ENCODE measurements around the gene ZNF792.
A peak's percentile ranks its signal among the peaks of the same experiment; 100 is the strongest.
"Not testable (repeated sequence)": the region's sequence is repeated elsewhere in the genome, so short reads cannot be mapped to it uniquely, and the experiment has no call there.

ZNF792 gene

DNA sequence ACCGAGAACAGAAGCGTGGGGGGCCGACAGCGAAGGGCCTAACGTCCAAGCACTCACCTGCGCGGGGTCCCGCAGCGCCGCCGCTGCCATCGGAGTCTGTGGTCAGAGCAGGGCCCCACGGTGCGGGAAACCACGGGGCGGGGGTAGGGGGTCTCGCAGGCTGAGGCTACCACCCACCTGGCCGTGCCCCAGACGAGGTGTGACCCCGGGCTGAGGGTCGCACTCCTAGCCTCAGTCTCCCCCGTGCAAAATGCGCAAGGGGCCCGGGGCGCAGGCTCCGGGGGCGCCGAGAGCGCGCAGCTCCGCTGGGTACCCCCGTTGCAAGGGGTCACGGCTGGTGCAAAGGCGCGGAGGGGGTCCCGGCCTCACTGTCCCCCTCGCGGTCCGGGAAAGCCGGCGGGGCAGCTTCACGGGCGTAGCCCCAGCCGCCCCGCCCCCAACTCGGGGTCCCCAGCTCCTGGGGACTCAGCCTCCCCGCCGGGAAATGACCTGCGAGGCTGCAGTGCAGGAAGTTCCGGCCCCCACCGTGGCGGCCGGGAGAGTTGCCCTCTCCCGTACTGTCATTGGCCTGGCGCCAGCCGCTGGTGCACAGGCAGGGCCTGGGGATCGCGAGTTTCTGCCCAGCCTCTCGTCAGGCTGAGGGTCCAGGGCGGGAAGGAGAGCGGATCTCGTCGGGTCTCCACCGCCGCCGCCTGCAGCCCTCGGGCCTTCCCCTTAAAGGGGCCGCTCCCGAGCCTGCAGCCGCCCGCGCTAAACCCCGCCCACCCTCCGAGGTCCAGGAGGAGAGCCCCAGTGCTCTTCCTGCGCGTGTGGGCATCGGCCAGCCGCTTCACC, at the start of gene ZNF792:
Gene ZNF792, minus strand, starts transcription at position 657 of the 834 bp plus-strand sequence. Its CDS starts 567 bp downstream, at position 90.
- peak within 1 kb of the TSS; percentile 64 for H3K27ac ChIP-seq (ENCODE audit: low read depth, low read length)
- H3K4me1 ChIP-seq (ENCODE audit: control insufficient read depth in 5 of 5, insufficient read depth in 5 of 5, low read length in 5 of 5), result peaks cover 4 to 27% (median 26%) of the 10 kb centered on the region in 5 donors
- peak within 1 kb of the TSS in 4 of 5 donors; percentile 67 to 88 (median 74) for H3K9ac ChIP-seq (ENCODE audit: low read length in 5 of 5)
- H3K27me3 ChIP-seq (ENCODE audit: control insufficient read depth in 5 of 5, insufficient read depth in 4 of 5, low read length in 5 of 5), result no peaks in the 10 kb centered on the region
- H3K9me3 ChIP-seq (ENCODE audit: control insufficient read depth in 5 of 5, low read length in 5 of 5), result peaks cover 17 to 35% (median 33%) of the 10 kb centered on the region in 5 donors
- H3K4me3 ChIP-seq (ENCODE audit: low read depth in 1 of 5, low read length in 5 of 5), result peak within 1 kb of the TSS; percentile 80 to 95 (median 85)
- H3K36me3 ChIP-seq (ENCODE audit: control insufficient read depth in 5 of 5, insufficient read depth in 5 of 5, low read length in 5 of 5), result peaks cover 0 to 25% (median 23%) of the 10 kb centered on the region in 5 donors

DNA sequence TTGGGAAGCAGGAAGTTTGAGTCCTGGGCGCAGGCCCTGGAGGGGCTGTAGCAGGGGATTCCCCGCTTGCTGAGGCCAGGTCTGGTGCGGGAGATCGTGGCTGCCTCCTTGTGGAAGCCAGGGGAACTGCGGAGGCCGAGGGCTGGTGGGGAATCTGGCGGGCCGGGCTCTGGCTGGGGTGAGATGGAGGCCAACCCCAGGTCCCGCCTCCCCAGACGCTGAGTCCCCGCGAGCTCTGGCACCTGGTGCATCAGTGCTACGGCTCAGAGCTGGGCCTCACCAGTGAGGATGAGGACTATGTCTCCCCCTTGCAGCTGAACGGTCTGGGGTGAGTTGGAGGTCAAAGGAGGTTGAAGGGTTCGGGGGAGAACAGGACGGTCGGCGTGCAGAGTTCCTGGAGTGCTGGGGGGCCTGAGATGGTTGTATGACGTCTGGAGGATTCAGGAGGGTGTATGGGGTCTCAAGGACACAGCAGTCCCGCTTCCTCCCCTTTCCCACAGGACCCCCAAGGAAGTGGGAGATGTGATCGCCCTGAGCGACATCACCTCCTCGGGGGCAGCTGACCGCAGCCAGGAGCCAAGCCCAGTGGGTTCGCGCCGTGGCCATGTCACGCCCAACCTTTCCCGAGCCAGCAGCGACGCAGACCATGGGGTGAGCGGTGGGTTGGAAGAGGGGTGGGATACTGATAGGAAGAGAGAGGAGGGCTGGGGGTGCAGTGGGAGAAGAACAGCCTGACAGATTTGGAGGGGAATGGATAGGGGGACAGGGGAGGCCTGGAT, 49.2 kb upstream of the ZNF792 start:
- peaks cover 0 to 82% (median 69%) of the 10 kb centered on the region in 5 donors for H3K36me3 ChIP-seq (ENCODE audit: control insufficient read depth in 5 of 5, insufficient read depth in 5 of 5, low read length in 5 of 5)
- no peak overlapping the region for H3K4me3 ChIP-seq (ENCODE audit: low read depth in 1 of 5, low read length in 5 of 5)
- H3K27ac ChIP-seq (ENCODE audit: low read depth, low read length), result no peak overlapping the region

DNA sequence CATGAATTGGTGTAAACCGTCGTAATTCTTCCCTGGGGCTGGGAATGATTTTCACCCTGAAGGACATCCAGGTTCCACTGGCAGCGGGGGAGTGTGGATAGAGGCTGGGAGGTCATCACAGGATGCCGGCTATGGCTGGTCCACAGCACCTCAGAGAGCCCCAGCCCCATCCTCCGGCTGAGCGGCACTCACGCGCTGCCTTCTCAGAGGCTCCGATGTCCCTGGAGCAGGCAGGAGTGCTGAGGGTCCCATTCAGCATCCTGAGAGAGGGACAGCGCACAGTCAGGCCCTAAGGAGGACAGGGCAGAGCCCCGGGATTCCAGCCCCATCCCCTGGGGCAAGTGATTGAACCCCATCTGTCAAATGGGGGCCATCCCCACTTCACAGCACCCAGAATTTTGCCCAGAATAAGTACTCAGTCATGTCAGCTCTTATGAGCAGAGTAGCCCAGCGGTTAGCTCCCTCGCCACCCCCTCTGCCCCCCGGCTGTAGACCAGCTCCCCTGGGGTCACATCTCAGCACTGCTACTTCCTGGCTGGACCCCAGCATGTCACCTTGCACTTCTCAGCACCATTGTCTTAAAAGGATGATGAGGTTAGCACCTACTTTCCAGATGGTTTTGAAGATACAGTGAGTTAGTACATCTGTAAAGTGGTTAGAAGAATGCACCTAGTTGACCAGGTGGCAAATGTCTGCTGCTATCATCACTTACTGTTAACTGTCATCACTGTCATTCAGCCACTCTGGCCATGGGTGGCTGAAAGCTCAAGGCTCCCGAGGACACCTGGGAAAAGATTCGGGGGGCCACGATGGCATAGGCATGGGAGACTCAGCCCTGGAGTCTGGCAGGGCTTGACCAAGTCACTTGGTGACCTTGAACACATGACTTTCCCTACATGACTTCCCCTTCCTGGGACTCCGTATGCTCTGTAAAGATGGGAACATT, 48.0 kb upstream of the ZNF792 start:
- no peaks in the 10 kb centered on the region for H3K27me3 ChIP-seq (ENCODE audit: control insufficient read depth in 5 of 5, insufficient read depth in 4 of 5, low read length in 5 of 5)
- H3K9ac ChIP-seq (ENCODE audit: low read length in 5 of 5), result peak overlapping the region in 1 of 5 donors; percentile 39
- peak overlapping the region; percentile 46 for H3K27ac ChIP-seq (ENCODE audit: low read depth, low read length)
- H3K4me1 ChIP-seq (ENCODE audit: control insufficient read depth in 5 of 5, insufficient read depth in 5 of 5, low read length in 5 of 5), result peaks cover 0 to 60% (median 31%) of the 10 kb centered on the region in 5 donors
- no peak overlapping the region for H3K4me3 ChIP-seq (ENCODE audit: low read depth in 1 of 5, low read length in 5 of 5)
- H3K36me3 ChIP-seq (ENCODE audit: control insufficient read depth in 5 of 5, insufficient read depth in 5 of 5, low read length in 5 of 5), result peaks cover 0 to 69% (median 63%) of the 10 kb centered on the region in 5 donors
- no peaks in the 10 kb centered on the region for H3K9me3 ChIP-seq (ENCODE audit: control insufficient read depth in 5 of 5, low read length in 5 of 5)

More for the DNA sequence above, 49.2 kb upstream of the ZNF792 start:
- Histone ChIP-seq H3K4me1 (ENCODE audit: control insufficient read depth in 5 of 5, insufficient read depth in 5 of 5, low read length in 5 of 5) (peaks cover 0 to 60% (median 29%) of the 10 kb centered on the region in 5 donors), H3K9me3 (ENCODE audit: control insufficient read depth in 5 of 5, low read length in 5 of 5) (no peaks in the 10 kb centered on the region), H3K9ac (ENCODE audit: low read length in 5 of 5) (no peak overlapping the region), H3K27me3 (ENCODE audit: control insufficient read depth in 5 of 5, insufficient read depth in 4 of 5, low read length in 5 of 5) (no peaks in the 10 kb centered on the region)

DNA sequence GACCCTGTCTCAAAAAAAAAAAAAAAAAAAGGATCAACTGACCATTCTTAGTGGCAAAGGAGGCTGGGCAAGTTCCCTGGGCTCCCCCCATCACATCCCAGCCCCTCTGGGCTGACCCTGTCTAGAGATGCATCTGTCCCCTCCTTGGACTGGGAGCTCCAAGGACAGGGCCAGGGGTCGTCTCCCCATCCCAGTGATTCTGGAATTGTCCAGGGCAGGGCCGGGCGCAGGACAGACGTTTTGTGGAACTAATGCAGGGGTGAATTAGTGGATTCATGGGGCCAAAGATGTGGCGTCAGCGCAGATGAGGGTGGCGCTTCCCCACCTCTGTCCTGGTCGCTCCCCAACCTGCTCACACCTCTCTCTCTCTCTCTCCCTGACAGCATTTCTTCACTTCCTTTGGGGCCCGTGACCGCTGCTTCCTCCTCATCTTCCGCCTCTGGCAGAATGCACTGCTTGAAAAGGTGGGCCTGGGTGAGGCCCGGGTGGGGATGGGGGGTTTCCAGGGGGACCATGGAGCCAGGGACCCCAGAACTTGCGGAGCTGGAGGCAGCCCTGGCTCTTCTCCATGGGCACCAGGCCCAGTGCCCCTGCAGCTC, 47.2 kb upstream of the ZNF792 start:
- Histone ChIP-seq H3K9me3 (ENCODE audit: control insufficient read depth in 5 of 5, low read length in 5 of 5) (no peaks in the 10 kb centered on the region), H3K9ac (ENCODE audit: low read length in 5 of 5) (peak overlapping the region in 1 of 5 donors; percentile 39), H3K27me3 (ENCODE audit: control insufficient read depth in 5 of 5, insufficient read depth in 4 of 5, low read length in 5 of 5) (no peaks in the 10 kb centered on the region), H3K27ac (ENCODE audit: low read depth, low read length) (peak overlapping the region; percentile 46), H3K36me3 (ENCODE audit: control insufficient read depth in 5 of 5, insufficient read depth in 5 of 5, low read length in 5 of 5) (peaks cover 0 to 71% (median 68%) of the 10 kb centered on the region in 5 donors), H3K4me1 (ENCODE audit: control insufficient read depth in 5 of 5, insufficient read depth in 5 of 5, low read length in 5 of 5) (peaks cover 0 to 60% (median 31%) of the 10 kb centered on the region in 5 donors), H3K4me3 (ENCODE audit: low read depth in 1 of 5, low read length in 5 of 5) (no peak overlapping the region)

DNA sequence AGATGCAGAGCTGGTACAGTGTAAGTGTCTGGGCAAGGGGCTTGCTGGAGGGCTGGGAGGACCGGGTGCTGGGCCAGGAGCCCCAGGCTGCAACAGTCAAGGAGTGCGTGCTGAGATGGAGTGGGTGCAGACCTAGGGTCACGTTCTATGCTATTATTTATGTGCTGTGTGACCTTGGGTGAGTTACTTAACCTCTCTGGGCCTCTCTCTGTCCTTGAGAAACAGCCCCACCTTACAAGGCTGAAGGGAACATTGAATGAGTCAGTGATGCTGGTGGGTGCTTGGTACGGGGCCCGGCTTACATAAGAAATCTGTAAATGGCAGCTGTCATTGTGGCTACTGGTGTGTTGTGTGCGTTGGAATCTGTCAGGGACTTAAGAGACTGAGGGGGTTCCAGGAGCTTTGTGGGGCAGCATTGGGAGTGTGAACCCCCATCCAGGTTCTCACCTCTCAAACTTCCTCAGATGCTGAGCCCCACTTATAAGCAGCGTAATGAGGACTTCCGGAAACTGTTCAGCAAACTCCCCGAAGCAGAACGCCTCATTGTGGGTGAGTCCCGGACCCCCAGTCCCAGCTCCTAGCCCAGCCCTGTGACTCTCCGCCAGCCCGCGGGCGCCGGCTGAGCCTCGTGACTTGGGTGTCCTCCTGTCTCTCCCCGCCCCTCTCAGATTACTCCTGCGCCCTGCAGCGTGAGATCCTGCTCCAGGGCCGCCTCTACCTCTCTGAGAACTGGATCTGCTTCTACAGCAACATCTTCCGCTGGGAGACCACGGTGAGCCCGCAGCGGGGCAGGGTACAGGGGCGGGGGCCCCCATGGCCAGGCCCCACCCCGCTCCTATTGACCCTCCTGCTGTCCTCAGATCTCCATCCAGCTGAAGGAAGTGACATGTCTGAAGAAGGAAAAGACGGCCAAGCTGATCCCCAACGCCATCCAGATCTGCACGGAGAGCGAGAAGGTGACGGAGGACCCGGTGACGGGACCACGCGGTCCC, 45.7 kb upstream of the ZNF792 start:
- H3K4me3 ChIP-seq (ENCODE audit: low read depth in 1 of 5, low read length in 5 of 5), result no peak overlapping the region
- peaks cover 0 to 53% (median 26%) of the 10 kb centered on the region in 5 donors for H3K4me1 ChIP-seq (ENCODE audit: control insufficient read depth in 5 of 5, insufficient read depth in 5 of 5, low read length in 5 of 5)
- no peak overlapping the region for H3K9ac ChIP-seq (ENCODE audit: low read length in 5 of 5)
- H3K36me3 ChIP-seq (ENCODE audit: control insufficient read depth in 5 of 5, insufficient read depth in 5 of 5, low read length in 5 of 5), result peaks cover 0 to 66% (median 59%) of the 10 kb centered on the region in 5 donors
- H3K27me3 ChIP-seq (ENCODE audit: control insufficient read depth in 5 of 5, insufficient read depth in 4 of 5, low read length in 5 of 5), result no peaks in the 10 kb centered on the region
- H3K9me3 ChIP-seq (ENCODE audit: control insufficient read depth in 5 of 5, low read length in 5 of 5), result no peaks in the 10 kb centered on the region
- H3K27ac ChIP-seq (ENCODE audit: low read depth, low read length), result no peak overlapping the region

DNA sequence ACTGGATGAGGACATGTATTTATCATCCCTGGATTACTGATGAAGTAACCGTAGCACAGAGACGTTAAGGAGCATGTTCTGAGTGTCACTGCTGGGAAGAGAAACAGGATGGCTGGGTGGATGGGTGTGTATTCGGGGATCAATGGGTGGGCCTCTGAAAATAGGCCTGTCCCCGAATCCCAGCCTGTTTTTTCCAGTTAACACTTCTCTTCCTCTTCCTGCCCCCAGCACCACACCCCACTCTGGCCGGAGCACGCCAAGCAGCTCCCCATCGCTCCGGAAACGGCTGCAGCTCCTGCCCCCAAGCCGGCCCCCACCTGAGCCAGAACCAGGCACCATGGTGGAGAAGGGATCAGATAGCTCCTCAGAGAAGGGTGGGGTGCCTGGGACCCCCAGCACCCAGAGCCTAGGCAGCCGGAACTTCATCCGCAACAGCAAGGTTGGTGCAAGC, 44.9 kb upstream of the ZNF792 start:
- H3K27ac ChIP-seq (ENCODE audit: low read depth, low read length), result no peak overlapping the region
- peaks cover 0 to 48% (median 21%) of the 10 kb centered on the region in 5 donors for H3K4me1 ChIP-seq (ENCODE audit: control insufficient read depth in 5 of 5, insufficient read depth in 5 of 5, low read length in 5 of 5)

DNA sequence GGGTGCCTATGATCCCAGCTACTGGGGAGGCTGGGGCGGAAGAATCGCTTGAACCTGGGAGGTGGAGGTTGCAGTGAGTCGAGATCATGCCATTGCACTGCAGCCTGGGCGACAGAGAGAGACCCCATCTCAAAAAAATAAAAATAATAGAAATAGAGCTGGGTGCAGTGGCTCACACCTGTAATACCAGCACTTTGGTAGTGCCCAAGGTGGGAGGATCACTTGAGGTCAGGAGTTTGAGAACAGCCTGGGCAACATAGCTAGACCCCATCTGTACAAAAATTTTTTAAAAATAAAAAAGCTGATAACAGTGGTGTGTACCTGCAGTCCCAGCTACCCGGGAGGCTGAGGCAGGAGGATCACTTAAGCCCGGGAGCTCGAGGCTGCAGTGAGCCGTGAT, 43.4 kb upstream of the ZNF792 start:
- Histone ChIP-seq H3K4me1 (ENCODE audit: control insufficient read depth in 5 of 5, insufficient read depth in 5 of 5, low read length in 5 of 5) (peaks cover 0 to 48% (median 19%) of the 10 kb centered on the region in 5 donors), H3K36me3 (ENCODE audit: control insufficient read depth in 5 of 5, insufficient read depth in 5 of 5, low read length in 5 of 5) (peaks cover 0 to 56% (median 48%) of the 10 kb centered on the region in 5 donors)
- H3K9ac ChIP-seq (ENCODE audit: low read length in 5 of 5); H3K4me3 ChIP-seq (ENCODE audit: low read depth in 1 of 5, low read length in 5 of 5); H3K9me3 ChIP-seq (ENCODE audit: control insufficient read depth in 5 of 5, low read length in 5 of 5); H3K27me3 ChIP-seq (ENCODE audit: control insufficient read depth in 5 of 5, insufficient read depth in 4 of 5, low read length in 5 of 5); H3K27ac ChIP-seq (ENCODE audit: low read depth, low read length): not testable (repeated sequence)

More for the DNA sequence above, 44.9 kb upstream of the ZNF792 start:
- no peaks in the 10 kb centered on the region for H3K9me3 ChIP-seq (ENCODE audit: control insufficient read depth in 5 of 5, low read length in 5 of 5)
- peaks cover 0 to 58% (median 51%) of the 10 kb centered on the region in 5 donors for H3K36me3 ChIP-seq (ENCODE audit: control insufficient read depth in 5 of 5, insufficient read depth in 5 of 5, low read length in 5 of 5)
- H3K4me3 ChIP-seq (ENCODE audit: low read depth in 1 of 5, low read length in 5 of 5), result no peak overlapping the region
- H3K9ac ChIP-seq (ENCODE audit: low read length in 5 of 5), result no peak overlapping the region
- no peaks in the 10 kb centered on the region for H3K27me3 ChIP-seq (ENCODE audit: control insufficient read depth in 5 of 5, insufficient read depth in 4 of 5, low read length in 5 of 5)

DNA sequence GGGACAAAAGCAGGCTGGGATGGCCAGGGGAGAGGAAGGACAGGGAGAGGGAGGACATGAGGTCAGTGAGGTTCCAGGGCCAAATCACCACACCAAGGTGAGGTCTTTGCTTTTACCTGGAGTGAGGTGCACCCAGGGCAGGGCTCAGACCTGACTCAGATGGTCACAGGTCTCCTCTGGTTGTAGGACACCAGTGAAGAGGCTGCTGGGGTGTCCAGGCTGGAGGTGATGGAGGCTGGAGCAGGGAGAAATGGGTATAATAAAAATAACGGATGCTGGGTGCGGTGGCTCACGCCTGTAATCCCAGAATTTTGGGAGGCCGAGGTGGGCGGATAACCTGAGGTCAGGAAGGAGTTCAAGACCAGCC, 43.0 kb upstream of the ZNF792 start:
- no peak overlapping the region for H3K9ac ChIP-seq (ENCODE audit: low read length in 5 of 5)
- peaks cover 0 to 54% (median 46%) of the 10 kb centered on the region in 5 donors for H3K36me3 ChIP-seq (ENCODE audit: control insufficient read depth in 5 of 5, insufficient read depth in 5 of 5, low read length in 5 of 5)
- peaks cover 3 to 47% (median 19%) of the 10 kb centered on the region in 5 donors for H3K4me1 ChIP-seq (ENCODE audit: control insufficient read depth in 5 of 5, insufficient read depth in 5 of 5, low read length in 5 of 5)

More for the DNA sequence above, 43.0 kb upstream of the ZNF792 start:
- no peak overlapping the region for H3K4me3 ChIP-seq (ENCODE audit: low read depth in 1 of 5, low read length in 5 of 5)
- no peaks in the 10 kb centered on the region for H3K27me3 ChIP-seq (ENCODE audit: control insufficient read depth in 5 of 5, insufficient read depth in 4 of 5, low read length in 5 of 5)
- no peaks in the 10 kb centered on the region for H3K9me3 ChIP-seq (ENCODE audit: control insufficient read depth in 5 of 5, low read length in 5 of 5)
- H3K27ac ChIP-seq (ENCODE audit: low read depth, low read length), result no peak overlapping the region
